NT2/D1 (cell line): ENCODE results near the gene ZSCAN5A.

ENCODE experiments used
- DNase-seq: peaks from one replicate; pipeline ENCODE4 v3.0.0-alpha.2; 2011; ENCODE audit warnings: low read depth, low spot score
- H3K27me3 ChIP-seq: 2 replicates; pipeline ENCODE4 v1.6.0; 2011; ENCODE audit warnings: mild to moderate bottlenecking; ENCODE audit not compliant: insufficient read length, insufficient read depth
- H3K36me3 ChIP-seq: 2 replicates; pipeline ENCODE4 v1.6.1; 2011; ENCODE audit warnings: mild to moderate bottlenecking, low read length, mixed read lengths; ENCODE audit not compliant: insufficient read depth, insufficient read length
- H3K4me1 ChIP-seq: 2 replicates; pipeline ENCODE4 v1.5.1; 2011; ENCODE audit not compliant: insufficient read depth, insufficient read length
- H3K4me3 ChIP-seq: 2 replicates; pipeline ENCODE4 v1.5.1; 2011; ENCODE audit warnings: low read depth; ENCODE audit not compliant: insufficient read length
- H3K9ac ChIP-seq: 2 replicates; pipeline ENCODE4 v1.6.0; 2011; ENCODE audit warnings: low read depth; ENCODE audit not compliant: insufficient read length
- H3K9me3 ChIP-seq: 2 replicates; pipeline ENCODE4 v1.5.1; 2011; ENCODE audit warnings: mild to moderate bottlenecking, low read length; ENCODE audit not compliant: insufficient read depth
- SUZ12 ChIP-seq: IDR thresholded peaks from 2 replicates; pipeline ENCODE4 v1.6.1; 2011; ENCODE audit not compliant: insufficient read length, insufficient read depth; ENCODE audit errors: extremely low read depth
- YY1 ChIP-seq: IDR thresholded peaks from 2 replicates; pipeline ENCODE4 v1.6.1; 2011; ENCODE audit not compliant: insufficient read length, insufficient read depth
- ZNF274 ChIP-seq: IDR thresholded peaks from 2 replicates; pipeline ENCODE4 v1.6.1; 2011; ENCODE audit warnings: mild to moderate bottlenecking, low read depth, low read length

ZSCAN5A gene

DNA sequence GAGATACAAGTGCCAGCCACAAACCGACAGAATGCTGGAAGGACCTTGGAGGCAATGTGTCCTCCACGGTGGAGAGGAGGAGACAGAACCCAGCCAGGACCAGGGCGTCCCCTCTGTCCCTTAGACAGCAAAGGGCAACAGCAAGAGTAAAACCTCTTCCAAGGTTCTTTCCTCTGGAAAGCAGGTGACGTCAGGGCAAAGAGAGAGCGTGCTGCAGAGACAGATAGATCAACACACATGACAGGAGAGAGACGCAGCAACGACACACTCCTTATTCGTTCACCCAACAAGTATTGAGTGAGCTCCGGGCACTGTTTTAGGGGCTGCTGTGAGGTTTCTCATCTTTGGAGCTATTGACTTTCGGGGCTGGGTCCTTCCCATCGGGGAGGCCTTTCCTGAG lies 140.1 kb downstream of the ZSCAN5A start:
- DNase-seq = no peak
- Histone ChIP-seq H3K27me3 (peaks cover 7% of the 10 kb centered on the region), H3K36me3 (no peaks in the 10 kb centered on the region), H3K4me3 (no peak overlapping the region), H3K9me3 (no peaks in the 10 kb centered on the region), H3K4me1 (peaks cover 4% of the 10 kb centered on the region), H3K9ac (no peak overlapping the region)
- no peak for TF ChIP-seq ZNF274
- TF ChIP-seq SUZ12 = no peak
- TF ChIP-seq YY1 = no peak

DNA sequence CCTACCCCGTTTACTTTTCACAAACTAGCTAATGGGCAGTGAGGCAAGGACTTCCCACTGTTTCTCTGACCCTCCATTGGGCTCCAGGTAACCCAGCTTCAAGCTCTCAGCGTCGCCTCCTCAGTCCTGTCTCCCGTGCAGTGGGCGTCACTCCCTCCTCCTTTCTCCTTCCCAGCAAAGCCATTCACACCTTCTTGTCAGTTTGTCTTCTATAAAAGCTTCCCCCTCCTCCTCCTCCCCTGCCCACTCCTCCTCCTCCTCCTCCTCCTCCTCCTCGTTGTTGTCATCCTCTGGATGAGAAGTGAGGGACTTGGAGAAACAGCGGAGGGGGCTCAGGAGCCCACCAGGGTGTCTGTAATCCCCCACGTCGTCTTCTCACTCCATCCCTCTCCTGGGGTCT lies 140.6 kb downstream of the ZSCAN5A start:
- H3K4me3 ChIP-seq = no peak overlapping the region
- H3K4me1 ChIP-seq = peaks cover 4% of the 10 kb centered on the region
- no peak for DNase-seq
- TF ChIP-seq SUZ12 = no peak
- no peak for TF ChIP-seq ZNF274
- TF ChIP-seq YY1 = no peak
- H3K36me3 ChIP-seq = no peaks in the 10 kb centered on the region
- no peak overlapping the region for H3K9ac ChIP-seq
- no peaks in the 10 kb centered on the region for H3K9me3 ChIP-seq
- H3K27me3 ChIP-seq = peaks cover 7% of the 10 kb centered on the region
